Tibial artery (tissue), 4 donors: Measurements from ENCODE around the gene BEAN1.

Experiments
- DNase-seq, 2 donors: peaks; one replicate each; pipeline ENCODE4 v3.0.0-alpha.2; 2019
- H3K27ac ChIP-seq, 2 donors: fragments of 200-600 bp; sonication (generic) in 1 of 2; 1 replicate in 1 of 2; 2 replicates in 1 of 2; pipeline ENCODE4 v1.5.1; 2018 to 2019; ENCODE audit warnings: mild to moderate bottlenecking in 1 of 2
- H3K27me3 ChIP-seq, 2 donors: fragments of 200-600 bp; sonication (generic) in 1 of 2; one replicate each; pipeline versions ENCODE4 v1.5.1 to v1.6.0; 2016 to 2019
- H3K36me3 ChIP-seq, 3 donors: fragments of 200-600 bp; sonication (generic) in 2 of 3; one replicate each; pipeline ENCODE4 v1.5.1; 2016 to 2019; ENCODE audit warnings: mild to moderate bottlenecking in 2 of 3
- H3K4me1 ChIP-seq, 4 donors: fragments of 200-600 bp; sonication (generic) in 2 of 4; 1 replicate in 3 of 4; 2 replicates in 1 of 4; pipeline ENCODE4 v1.5.1; 2016 to 2019
- H3K4me3 ChIP-seq, 2 donors: fragments of 200-600 bp; sonication (generic) in 1 of 2; 1 replicate in 1 of 2; 2 replicates in 1 of 2; pipeline ENCODE4 v1.5.1; 2018 to 2019; ENCODE audit warnings: mild to moderate bottlenecking in 2 of 2
- H3K9me3 ChIP-seq, 3 donors: fragments of 200-600 bp; sonication (generic) in 1 of 3; one replicate each; pipeline ENCODE4 v1.5.1; 2016 to 2019
- intact Hi-C: fragments of 100-400 bp; cut with DNase I; formaldehyde crosslinking; loops from one replicate; pipeline ENCODE4 v1.15.0; 2023; ENCODE audit warnings: low total_unique reads
- TF ChIP-seq, protein P1 (sequence below), 2 experiments: fragments of 200-600 bp in 1 of 2; fragments of 450-650 bp in 1 of 2; IDR thresholded peaks; one replicate each; pipeline ENCODE4 v1.5.1; 2017 to 2019; ENCODE audit warnings: antibody characterized with exemption in 2 of 2, mild to moderate bottlenecking in 1 of 2, moderate library complexity in 1 of 2

The BEAN1 gene

DNA sequence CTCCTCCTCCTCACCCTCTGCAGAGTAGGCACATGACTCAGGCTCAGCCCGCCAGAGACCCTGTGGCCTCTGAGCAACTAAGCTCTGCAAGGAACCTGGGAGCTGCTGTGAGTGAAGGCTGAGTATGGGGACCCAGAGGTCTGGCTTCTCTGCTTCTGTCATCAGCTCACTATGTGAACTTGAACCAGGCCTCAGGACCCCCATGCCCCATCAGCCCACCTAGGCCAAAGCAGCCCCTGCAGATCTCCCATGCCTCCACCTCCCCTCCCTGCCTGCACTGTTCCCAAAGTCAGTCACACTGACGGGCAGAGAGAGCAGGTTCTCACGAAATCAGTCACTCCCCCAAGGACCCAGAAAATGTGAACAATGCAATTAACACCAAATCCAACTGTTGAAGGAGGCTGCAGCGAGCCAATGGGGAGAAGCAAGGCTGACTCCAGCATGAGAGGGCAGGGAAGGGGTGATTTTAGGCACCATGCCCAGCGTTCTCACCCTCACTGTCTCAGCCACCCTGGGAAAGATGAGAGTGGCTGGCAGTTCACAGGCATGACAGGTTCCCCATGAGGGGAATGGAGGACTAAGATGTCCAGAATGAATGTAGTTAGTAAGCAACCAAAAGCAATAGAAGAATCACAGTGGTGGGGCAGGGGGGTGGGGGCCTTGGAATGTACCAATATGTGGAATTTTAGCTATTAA, 60.6 kb downstream of the BEAN1 start:
- peak in 1 of 2 donors; percentile 70 for DNase-seq
- H3K27ac ChIP-seq: peak overlapping the region; percentile 73 to 81
- peaks cover 0 to 23% (median 22%) of the 10 kb centered on the region in 4 donors for H3K4me1 ChIP-seq
- H3K9me3 ChIP-seq: no peaks in the 10 kb centered on the region
- no peak overlapping the region for H3K4me3 ChIP-seq
- H3K27me3 ChIP-seq: no peaks in the 10 kb centered on the region
- intact Hi-C loops: no loop called here
- H3K36me3 ChIP-seq: peaks cover 0 to 5% (median 0%) of the 10 kb centered on the region in 3 donors
- TF ChIP-seq, protein P1, sequence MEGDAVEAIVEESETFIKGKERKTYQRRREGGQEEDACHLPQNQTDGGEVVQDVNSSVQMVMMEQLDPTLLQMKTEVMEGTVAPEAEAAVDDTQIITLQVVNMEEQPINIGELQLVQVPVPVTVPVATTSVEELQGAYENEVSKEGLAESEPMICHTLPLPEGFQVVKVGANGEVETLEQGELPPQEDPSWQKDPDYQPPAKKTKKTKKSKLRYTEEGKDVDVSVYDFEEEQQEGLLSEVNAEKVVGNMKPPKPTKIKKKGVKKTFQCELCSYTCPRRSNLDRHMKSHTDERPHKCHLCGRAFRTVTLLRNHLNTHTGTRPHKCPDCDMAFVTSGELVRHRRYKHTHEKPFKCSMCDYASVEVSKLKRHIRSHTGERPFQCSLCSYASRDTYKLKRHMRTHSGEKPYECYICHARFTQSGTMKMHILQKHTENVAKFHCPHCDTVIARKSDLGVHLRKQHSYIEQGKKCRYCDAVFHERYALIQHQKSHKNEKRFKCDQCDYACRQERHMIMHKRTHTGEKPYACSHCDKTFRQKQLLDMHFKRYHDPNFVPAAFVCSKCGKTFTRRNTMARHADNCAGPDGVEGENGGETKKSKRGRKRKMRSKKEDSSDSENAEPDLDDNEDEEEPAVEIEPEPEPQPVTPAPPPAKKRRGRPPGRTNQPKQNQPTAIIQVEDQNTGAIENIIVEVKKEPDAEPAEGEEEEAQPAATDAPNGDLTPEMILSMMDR (IDR thresholded peaks at IDR 0.05): no peak

DNA sequence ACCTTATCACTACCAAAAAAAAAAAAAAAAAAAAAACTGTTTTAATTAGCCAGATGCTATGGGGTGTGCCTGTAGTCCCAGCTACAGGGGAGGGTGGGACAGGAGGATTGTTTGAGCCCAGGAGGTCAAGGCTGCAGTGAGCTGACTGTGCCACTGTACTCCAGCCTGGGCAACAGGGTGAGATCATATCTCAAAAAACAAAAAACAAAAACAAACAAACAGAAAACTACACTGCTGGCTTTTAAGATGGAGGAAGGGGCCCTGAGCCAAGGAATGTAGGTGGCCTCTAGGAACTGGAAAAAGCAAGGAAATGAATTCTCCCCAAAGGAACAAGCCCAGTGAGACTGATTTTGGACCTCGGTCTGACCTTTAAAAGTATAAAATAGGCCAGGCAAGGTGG, 61.4 kb downstream of the BEAN1 start:
- TF ChIP-seq, protein P1 (IDR thresholded peaks at IDR 0.05): no peak
- H3K27me3 ChIP-seq: no peaks in the 10 kb centered on the region
- intact Hi-C loops: no loop called here
- no peak overlapping the region for H3K4me3 ChIP-seq
- no peak for DNase-seq
- H3K27ac ChIP-seq: peak overlapping the region in 1 of 2 donors; percentile 73
- no peaks in the 10 kb centered on the region for H3K9me3 ChIP-seq
- peaks cover 0 to 10% (median 0%) of the 10 kb centered on the region in 3 donors for H3K36me3 ChIP-seq
- H3K4me1 ChIP-seq: peaks cover 0 to 22% (median 22%) of the 10 kb centered on the region in 4 donors

DNA sequence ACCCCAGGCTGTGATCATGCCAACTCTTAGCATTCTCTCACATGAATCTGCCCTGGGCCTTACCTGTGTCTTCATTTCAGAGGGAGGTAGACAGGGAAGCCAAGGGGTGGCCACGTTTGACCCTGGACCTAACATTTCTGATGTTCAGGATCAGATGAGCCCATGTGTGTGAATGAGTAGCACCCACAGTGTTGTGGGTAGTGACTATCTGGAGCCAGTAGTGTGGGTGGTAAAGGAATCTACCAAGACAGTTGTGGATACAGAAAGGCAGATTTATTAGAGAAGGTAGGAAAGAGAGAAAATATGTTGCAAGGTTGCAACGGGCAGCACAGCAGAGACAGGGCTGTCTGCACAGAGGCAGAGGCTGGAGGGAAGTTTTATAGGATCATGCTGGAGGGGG, 62.3 kb downstream of the BEAN1 start:
- Histone ChIP-seq H3K9me3 (no peaks in the 10 kb centered on the region), H3K27ac (no peak overlapping the region), H3K4me1 (peaks cover 0 to 22% (median 20%) of the 10 kb centered on the region in 4 donors), H3K27me3 (no peaks in the 10 kb centered on the region), H3K36me3 (peaks cover 0 to 16% (median 0%) of the 10 kb centered on the region in 3 donors), H3K4me3 (no peak overlapping the region)
- TF ChIP-seq, protein P1 (IDR thresholded peaks at IDR 0.05): no peak
- DNase-seq: peak; percentile 5 to 34
- intact Hi-C loops: no loop called here

DNA sequence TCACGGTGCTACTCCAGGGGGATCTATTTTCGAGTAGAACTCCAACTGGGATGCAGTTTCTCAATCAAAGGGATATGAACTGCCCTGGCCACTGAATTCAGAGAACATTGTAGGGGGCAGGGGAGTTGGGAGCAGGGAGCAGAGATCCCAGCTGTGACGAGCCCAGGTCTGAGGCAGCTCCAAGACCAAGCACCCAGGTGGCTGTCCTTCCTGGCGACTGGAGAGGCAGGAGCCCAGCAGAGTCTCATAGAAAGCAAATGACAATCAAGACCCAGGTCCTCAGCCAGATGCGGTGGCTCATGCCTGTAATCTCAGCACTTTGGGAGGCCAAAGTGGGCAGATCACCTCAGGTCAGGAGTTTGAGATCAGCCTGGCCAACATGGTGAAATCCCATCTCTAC, 62.7 kb downstream of the BEAN1 start:
- intact Hi-C loops: no loop called here
- TF ChIP-seq, protein P1 (IDR thresholded peaks at IDR 0.05): no peak
- Histone ChIP-seq H3K4me3 (no peak overlapping the region), H3K27ac (no peak overlapping the region), H3K4me1 (peaks cover 0 to 22% (median 20%) of the 10 kb centered on the region in 4 donors), H3K36me3 (peaks cover 0 to 16% (median 0%) of the 10 kb centered on the region in 3 donors), H3K9me3 (no peaks in the 10 kb centered on the region), H3K27me3 (no peaks in the 10 kb centered on the region)
- DNase-seq: peak; percentile 9 to 28

DNA sequence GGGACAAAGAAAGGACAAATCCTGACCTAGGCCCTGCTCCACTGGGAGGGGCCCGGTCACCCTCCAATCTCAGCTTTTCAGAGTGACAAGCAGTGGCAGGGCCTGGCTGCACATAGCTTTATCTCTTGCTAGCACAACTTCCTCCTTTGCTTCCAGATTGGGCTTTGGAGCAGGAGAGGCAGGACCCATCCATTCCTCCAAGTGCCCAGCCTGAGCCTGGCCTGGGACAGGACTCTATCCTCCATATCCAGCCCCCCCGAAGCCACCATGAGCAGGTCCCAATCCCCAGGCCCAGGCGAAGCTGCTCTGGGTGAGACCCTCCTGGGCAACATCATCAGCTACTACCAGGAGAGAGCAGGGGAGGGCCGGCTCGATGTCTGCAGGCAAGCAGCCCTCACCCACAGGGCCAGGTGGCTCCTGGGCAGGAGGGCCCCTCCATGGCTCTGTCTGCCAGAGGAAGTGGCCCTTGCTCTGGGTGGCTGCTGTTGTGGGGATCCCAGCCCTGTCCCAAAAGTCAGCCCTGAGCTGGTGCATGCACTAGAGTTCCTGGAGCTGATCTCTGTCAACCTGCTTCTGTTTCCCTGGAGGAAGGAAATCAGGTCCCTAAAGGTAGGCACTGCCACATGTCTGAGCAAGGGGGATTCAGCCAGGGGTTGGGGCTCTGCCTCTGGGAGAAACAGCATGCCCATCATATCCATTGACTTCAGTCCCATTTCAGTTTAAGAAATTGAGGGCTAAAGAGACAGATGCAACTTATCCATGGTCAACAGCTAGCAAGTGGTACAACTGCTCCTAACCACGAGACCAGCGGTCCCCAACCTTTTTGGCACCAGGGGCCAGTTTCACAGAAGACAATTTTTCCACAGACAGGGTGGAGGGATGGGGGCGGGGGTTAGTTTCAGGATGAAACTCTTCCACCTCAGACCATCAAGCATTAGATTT, 64.0 kb downstream of the BEAN1 start:
- H3K9me3 ChIP-seq: no peaks in the 10 kb centered on the region
- DNase-seq: peak; percentile 19 to 62
- TF ChIP-seq, protein P1 (IDR thresholded peaks at IDR 0.05): no peak
- no peak overlapping the region for H3K4me3 ChIP-seq
- intact Hi-C loops: no loop called here
- H3K4me1 ChIP-seq: peaks cover 0 to 21% (median 20%) of the 10 kb centered on the region in 4 donors
- H3K27ac ChIP-seq: no peak overlapping the region
- H3K27me3 ChIP-seq: no peaks in the 10 kb centered on the region
- H3K36me3 ChIP-seq: peaks cover 0 to 16% (median 0%) of the 10 kb centered on the region in 3 donors
